Measurements from ENCODE around the gene NOC4L. TPM values are rescaled to one million over a fixed set of nuclear protein-coding genes. Genes with fewer than 3 reads are reported as not detected.

Gene NOC4L
- total RNA-seq, 6 experiments from 2014 or later, result 7.4 to 9.7 (median 8.3) TPM

GRCh38 chr12:132151145-132151765, 7.0 kb downstream of the NOC4L start:
- intact Hi-C loops (cut with DNase I), result loop anchor here (10.0 kb wide), 2 partner anchors 64 to 254 kb away; no protein-coding TSS in a partner anchor
- TF ChIP-seq POLR2A (IDR thresholded peaks at IDR 0.05), result no peak
- TF ChIP-seq, protein P1, sequence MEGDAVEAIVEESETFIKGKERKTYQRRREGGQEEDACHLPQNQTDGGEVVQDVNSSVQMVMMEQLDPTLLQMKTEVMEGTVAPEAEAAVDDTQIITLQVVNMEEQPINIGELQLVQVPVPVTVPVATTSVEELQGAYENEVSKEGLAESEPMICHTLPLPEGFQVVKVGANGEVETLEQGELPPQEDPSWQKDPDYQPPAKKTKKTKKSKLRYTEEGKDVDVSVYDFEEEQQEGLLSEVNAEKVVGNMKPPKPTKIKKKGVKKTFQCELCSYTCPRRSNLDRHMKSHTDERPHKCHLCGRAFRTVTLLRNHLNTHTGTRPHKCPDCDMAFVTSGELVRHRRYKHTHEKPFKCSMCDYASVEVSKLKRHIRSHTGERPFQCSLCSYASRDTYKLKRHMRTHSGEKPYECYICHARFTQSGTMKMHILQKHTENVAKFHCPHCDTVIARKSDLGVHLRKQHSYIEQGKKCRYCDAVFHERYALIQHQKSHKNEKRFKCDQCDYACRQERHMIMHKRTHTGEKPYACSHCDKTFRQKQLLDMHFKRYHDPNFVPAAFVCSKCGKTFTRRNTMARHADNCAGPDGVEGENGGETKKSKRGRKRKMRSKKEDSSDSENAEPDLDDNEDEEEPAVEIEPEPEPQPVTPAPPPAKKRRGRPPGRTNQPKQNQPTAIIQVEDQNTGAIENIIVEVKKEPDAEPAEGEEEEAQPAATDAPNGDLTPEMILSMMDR (IDR thresholded peaks at IDR 0.05), result no peak
- DNase-seq (peak in 2 of 3 donors; percentile 18 to 53), ATAC-seq (no peak)
- Histone ChIP-seq H3K4me3 (no peak overlapping the region), H3K36me3 (peaks cover 0 to 6% (median 0%) of the 10 kb centered on the region in 4 donors), H3K4me1 (peaks cover 0 to 4% (median 0%) of the 10 kb centered on the region in 4 donors), H3K27ac (no peak overlapping the region), H3K9me3 (no peaks in the 10 kb centered on the region), H3K27me3 (no peaks in the 10 kb centered on the region)
- WGBS (ENCODE audit: insufficient coverage, low coverage, low lambda C conversion rate, missing lambda C conversion rate), result 98% methylated on average over 8 of the region's 36 CpGs

- intact Hi-C loops (cut with DNase I), result loop anchor here (10.0 kb wide), 2 partner anchors 63 to 253 kb away; no protein-coding TSS in a partner anchor
- Histone ChIP-seq H3K36me3 (peaks cover 0 to 6% (median 0%) of the 10 kb centered on the region in 4 donors), H3K27me3 (no peaks in the 10 kb centered on the region), H3K4me3 (no peak overlapping the region), H3K27ac (no peak overlapping the region), H3K9me3 (no peaks in the 10 kb centered on the region), H3K4me1 (peaks cover 0 to 4% (median 0%) of the 10 kb centered on the region in 4 donors)
- ATAC-seq, result no peak
- TF ChIP-seq, protein P1 (IDR thresholded peaks at IDR 0.05), result no peak
- no peak for TF ChIP-seq POLR2A (IDR thresholded peaks at IDR 0.05)
- peak in 2 of 3 donors; percentile 19 to 52 for DNase-seq
- WGBS (ENCODE audit: insufficient coverage, low coverage, low lambda C conversion rate, missing lambda C conversion rate), result 84% methylated on average over 5 of the region's 32 CpGs
These were observed 7.6 kb downstream of the NOC4L start for GRCh38 chr12:132151766-132152410.

DNA sequence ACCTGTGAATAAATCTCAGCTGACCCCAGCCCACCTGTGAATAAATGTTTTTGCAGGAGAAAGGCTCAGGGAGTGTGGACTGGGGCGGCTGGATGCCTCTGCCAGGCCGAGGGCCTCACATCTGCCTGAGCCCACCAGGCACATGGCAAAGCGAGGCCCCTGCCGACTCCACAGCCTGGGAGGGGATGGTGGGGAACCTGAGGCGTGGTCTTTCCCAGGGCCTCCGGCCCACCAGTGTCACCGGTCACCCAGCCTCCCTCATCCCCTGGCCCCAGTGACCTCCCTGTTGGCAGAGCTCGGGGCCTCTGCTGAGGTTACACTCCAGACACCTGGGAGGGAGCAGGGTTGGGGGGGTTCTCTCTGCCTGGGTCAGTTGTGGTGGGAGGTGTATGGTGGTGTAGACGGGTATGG, 8.2 kb downstream of the NOC4L start:
- peaks cover 0 to 6% (median 0%) of the 10 kb centered on the region in 4 donors for H3K36me3 ChIP-seq
- no peak for TF ChIP-seq POLR2A (IDR thresholded peaks at IDR 0.05)
- TF ChIP-seq, protein P1 (IDR thresholded peaks at IDR 0.05), result no peak
- no peaks in the 10 kb centered on the region for H3K27me3 ChIP-seq
- no peak overlapping the region for H3K27ac ChIP-seq
- 57% methylated on average over 1 of the region's 9 CpGs for WGBS (ENCODE audit: insufficient coverage, low coverage, low lambda C conversion rate, missing lambda C conversion rate)
- no peaks in the 10 kb centered on the region for H3K9me3 ChIP-seq
- ATAC-seq (no peak), DNase-seq (peak in 2 of 3 donors; percentile 19 to 30)
- peaks cover 0 to 4% (median 0%) of the 10 kb centered on the region in 4 donors for H3K4me1 ChIP-seq
- no peak overlapping the region for H3K4me3 ChIP-seq
- intact Hi-C loops (cut with DNase I), result loop anchor here (10.0 kb wide), 2 partner anchors 62 to 252 kb away; no protein-coding TSS in a partner anchor

GRCh38 chr12:132152953-132153352, 8.7 kb downstream of the NOC4L start:
- Histone ChIP-seq H3K4me3 (no peak overlapping the region), H3K9me3 (no peaks in the 10 kb centered on the region), H3K36me3 (peaks cover 0 to under 1% (median 0%) of the 10 kb centered on the region in 4 donors), H3K27me3 (no peaks in the 10 kb centered on the region), H3K4me1 (peaks cover 0 to 4% (median 0%) of the 10 kb centered on the region in 4 donors), H3K27ac (no peak overlapping the region)
- 93% methylated on average over 11 of the region's 20 CpGs for WGBS (ENCODE audit: insufficient coverage, low coverage, low lambda C conversion rate, missing lambda C conversion rate)
- DNase-seq (peak in 2 of 3 donors; percentile 11 to 52), ATAC-seq (no peak)
- TF ChIP-seq POLR2A (IDR thresholded peaks at IDR 0.05), result no peak
- TF ChIP-seq, protein P1 (IDR thresholded peaks at IDR 0.05), result no peak
- intact Hi-C loops (cut with DNase I), result loop anchor here (10.0 kb wide), 2 partner anchors 62 to 252 kb away; no protein-coding TSS in a partner anchor

All from right lobe of liver (tissue), 6 donors.